ENCODE data around the gene BTK.
"Not testable (repeated sequence)": the region's sequence is repeated elsewhere in the genome, so short reads cannot be mapped to it uniquely, and the experiment has no call there.

Gene BTK

DNA sequence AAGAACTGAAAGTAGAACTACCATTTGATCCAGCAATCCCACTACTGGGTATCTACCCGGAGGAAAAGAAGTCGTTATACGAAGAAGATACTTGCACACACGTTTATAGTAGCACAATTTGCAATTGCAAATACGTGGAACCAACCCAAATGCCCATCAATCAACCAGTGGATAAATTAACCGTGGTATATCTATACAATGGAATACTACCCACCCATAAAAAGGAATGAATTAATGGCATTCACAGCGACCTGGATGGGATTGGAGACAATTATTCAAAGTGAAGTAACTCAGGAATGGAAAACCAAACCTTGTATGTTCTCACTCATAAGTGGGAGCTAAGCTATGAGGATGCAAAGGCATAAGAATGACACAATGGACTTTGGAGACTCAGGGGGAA lies 51.7 kb downstream of the BTK start:
- DNase-seq = not testable (repeated sequence)

DNA sequence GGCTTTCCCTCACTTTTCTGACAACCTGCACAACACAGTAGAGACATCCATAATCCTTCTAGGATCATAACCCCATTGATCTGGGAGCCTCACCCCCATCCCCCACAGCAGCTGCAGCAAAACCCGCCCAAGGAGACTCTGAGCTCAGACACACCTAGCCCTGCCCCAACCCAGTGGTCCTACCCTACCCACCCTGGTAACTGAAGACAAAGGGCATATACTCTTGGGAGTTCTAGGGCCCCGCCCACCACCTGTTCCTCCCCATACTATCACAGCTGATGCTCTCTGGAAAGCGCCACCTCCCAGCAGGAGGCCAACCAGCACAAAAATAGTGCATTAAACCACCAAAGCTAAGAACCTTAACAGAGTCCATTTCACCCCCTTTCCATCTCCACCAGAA lies 59.4 kb downstream of the BTK start:
- not testable (repeated sequence) for DNase-seq

DNA sequence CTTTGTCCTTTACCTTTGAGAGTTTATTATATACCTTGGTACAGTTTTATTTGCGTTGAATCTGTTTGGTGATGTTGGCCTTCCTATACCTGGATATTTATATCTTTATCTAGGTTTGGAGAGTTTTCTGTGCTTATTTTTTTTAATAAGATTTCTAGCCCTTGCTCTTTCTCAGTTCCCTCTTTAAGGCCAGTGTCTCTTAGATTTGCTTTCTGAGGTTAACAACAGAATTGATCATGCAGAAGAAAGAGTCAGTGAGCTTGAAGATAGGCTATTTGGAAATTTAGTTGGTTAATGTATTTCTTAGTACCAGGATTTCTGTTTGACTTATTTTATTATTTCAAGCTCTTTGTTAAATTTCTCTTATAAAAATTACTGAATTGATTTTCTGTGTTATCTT lies 82.2 kb downstream of the BTK start:
- no peak for DNase-seq
